Measurements from ENCODE around the gene PPP1R3E. TPM values are rescaled to one million over a fixed set of nuclear protein-coding genes. Genes with fewer than 3 reads are reported as not detected.

The PPP1R3E gene
- total and polyA plus RNA-seq, 2 experiments from 2014 or later, result 14.2 to 15.5 TPM

GRCh38 chr14:23249824-23250223, 52.8 kb downstream of the PPP1R3E start:
- no peak for DNase-seq (ENCODE audit: low read depth in 1 of 2, low spot score in 1 of 2)
- no peak for TF ChIP-seq CTCF (IDR thresholded peaks at IDR 0.05; ENCODE audit: low read depth, low read length)
- H3K27me3 ChIP-seq, result peaks cover 6% of the 10 kb centered on the region
- no peaks in the 10 kb centered on the region for H3K4me1 ChIP-seq (ENCODE audit: low read depth)
- H3K9me3 ChIP-seq (ENCODE audit: low read depth), result no peaks in the 10 kb centered on the region
- no peaks in the 10 kb centered on the region for H3K36me3 ChIP-seq
- H3K27ac ChIP-seq, result no peak overlapping the region
- no peak overlapping the region for H3K4me3 ChIP-seq

- Histone ChIP-seq H3K4me3 (no peak overlapping the region), H3K9me3 (ENCODE audit: low read depth) (no peaks in the 10 kb centered on the region), H3K27ac (no peak overlapping the region), H3K4me1 (ENCODE audit: low read depth) (no peaks in the 10 kb centered on the region), H3K27me3 (peaks cover 6% of the 10 kb centered on the region), H3K36me3 (no peaks in the 10 kb centered on the region)
- TF ChIP-seq CTCF (IDR thresholded peaks at IDR 0.05; ENCODE audit: low read depth, low read length), result no peak
- no peak for DNase-seq (ENCODE audit: low read depth in 1 of 2, low spot score in 1 of 2)
Observed at GRCh38 chr14:23248601-23249000, 54.1 kb downstream of the PPP1R3E start.

Other genes with a start within 250 kb of the PPP1R3E start
- 8.6 and 8.9 TPM in 2 replicates for gene CDH24, start 245.3 kb downstream of the PPP1R3E start, total RNA-seq
- 4.4 and 13.4 TPM in 2 replicates for gene CDH24, start 245.3 kb downstream of the PPP1R3E start, polyA plus RNA-seq
- gene ACIN1, start 207.7 kb downstream of the PPP1R3E start, total RNA-seq, result 95.1 and 151 TPM in 2 replicates
- gene ACIN1, start 207.7 kb downstream of the PPP1R3E start, polyA plus RNA-seq, result 41.0 and 45.5 TPM in 2 replicates
- gene C14orf119, start 207.4 kb downstream of the PPP1R3E start, total RNA-seq, result 22.2 and 57.0 TPM in 2 replicates
- gene C14orf119, start 207.4 kb downstream of the PPP1R3E start, polyA plus RNA-seq, result 105 and 120 TPM in 2 replicates
- gene CIROP, start 197.9 kb downstream of the PPP1R3E start, total RNA-seq, result 0.15 TPM in 1 of 2 replicates, not detected in the other
- not detected in 2 replicates for gene CIROP, start 197.9 kb downstream of the PPP1R3E start, polyA plus RNA-seq
- gene CEBPE, start 183.6 kb downstream of the PPP1R3E start, total RNA-seq, result not detected in 2 replicates
- gene CEBPE, start 183.6 kb downstream of the PPP1R3E start, polyA plus RNA-seq, result not detected in 2 replicates
- 9.2 and 14.1 TPM in 2 replicates for gene SLC7A8, start 119.2 kb downstream of the PPP1R3E start, total RNA-seq
- gene SLC7A8, start 119.2 kb downstream of the PPP1R3E start, polyA plus RNA-seq, result 12.6 and 14.0 TPM in 2 replicates
- gene RNF212B, start 64.9 kb downstream of the PPP1R3E start, total RNA-seq, result not detected in 2 replicates
- 0.72 TPM in 1 of 2 replicates, not detected in the other for gene RNF212B, start 64.9 kb downstream of the PPP1R3E start, polyA plus RNA-seq
- 12.3 and 13.6 TPM in 2 replicates for gene HOMEZ, start 16.7 kb downstream of the PPP1R3E start, total RNA-seq
- 20.8 and 26.5 TPM in 2 replicates for gene HOMEZ, start 16.7 kb downstream of the PPP1R3E start, polyA plus RNA-seq
- 28.6 and 40.7 TPM in 2 replicates for gene BCL2L2, start 4.0 kb upstream of the PPP1R3E start, total RNA-seq
- 5.8 and 7.4 TPM in 2 replicates for gene BCL2L2, start 4.0 kb upstream of the PPP1R3E start, polyA plus RNA-seq
- gene PABPN1, start 18.6 kb upstream of the PPP1R3E start, total RNA-seq, result 184 and 194 TPM in 2 replicates
- 502 and 534 TPM in 2 replicates for gene PABPN1, start 18.6 kb upstream of the PPP1R3E start, polyA plus RNA-seq
- gene SLC22A17, start 50.0 kb upstream of the PPP1R3E start, total RNA-seq, result 66.6 and 74.0 TPM in 2 replicates
- gene SLC22A17, start 50.0 kb upstream of the PPP1R3E start, polyA plus RNA-seq, result 43.8 and 55.1 TPM in 2 replicates
- 20.5 and 36.6 TPM in 2 replicates for gene EFS, start 62.3 kb upstream of the PPP1R3E start, total RNA-seq
- 16.7 and 22.2 TPM in 2 replicates for gene EFS, start 62.3 kb upstream of the PPP1R3E start, polyA plus RNA-seq
- not detected in 2 replicates for gene IL25, start 70.0 kb upstream of the PPP1R3E start, total RNA-seq
- gene IL25, start 70.0 kb upstream of the PPP1R3E start, polyA plus RNA-seq, result 3.2 and 7.9 TPM in 2 replicates
- 0.21 and 0.49 TPM in 2 replicates for gene CMTM5, start 74.2 kb upstream of the PPP1R3E start, total RNA-seq
- 25.2 and 31.4 TPM in 2 replicates for gene CMTM5, start 74.2 kb upstream of the PPP1R3E start, polyA plus RNA-seq
- 4,520 and 8,484 TPM in 2 replicates for gene MYH6, start 105.4 kb upstream of the PPP1R3E start, total RNA-seq
- 2,795 and 4,145 TPM in 2 replicates for gene MYH6, start 105.4 kb upstream of the PPP1R3E start, polyA plus RNA-seq
- gene MYH7, start 132.8 kb upstream of the PPP1R3E start, total RNA-seq, result 82.8 and 134 TPM in 2 replicates
- gene MYH7, start 132.8 kb upstream of the PPP1R3E start, polyA plus RNA-seq, result 66.2 and 117 TPM in 2 replicates
- 35.6 and 43.3 TPM in 2 replicates for gene NGDN, start 166.8 kb upstream of the PPP1R3E start, total RNA-seq
- gene NGDN, start 166.8 kb upstream of the PPP1R3E start, polyA plus RNA-seq, result 66.9 and 80.3 TPM in 2 replicates
- gene ZFHX2, start 248.9 kb upstream of the PPP1R3E start, total RNA-seq, result 3.9 and 4.2 TPM in 2 replicates
- 5.6 TPM in 2 replicates for gene ZFHX2, start 248.9 kb upstream of the PPP1R3E start, polyA plus RNA-seq